ENCODE measurements around the gene TANC1. TPM values are rescaled to one million over a fixed set of nuclear protein-coding genes. Genes with fewer than 3 reads are reported as not detected.

Gene TANC1
- total RNA-seq, 6 experiments from 2014 or later: 4.0 to 12.7 (median 11.3) TPM

DNA sequence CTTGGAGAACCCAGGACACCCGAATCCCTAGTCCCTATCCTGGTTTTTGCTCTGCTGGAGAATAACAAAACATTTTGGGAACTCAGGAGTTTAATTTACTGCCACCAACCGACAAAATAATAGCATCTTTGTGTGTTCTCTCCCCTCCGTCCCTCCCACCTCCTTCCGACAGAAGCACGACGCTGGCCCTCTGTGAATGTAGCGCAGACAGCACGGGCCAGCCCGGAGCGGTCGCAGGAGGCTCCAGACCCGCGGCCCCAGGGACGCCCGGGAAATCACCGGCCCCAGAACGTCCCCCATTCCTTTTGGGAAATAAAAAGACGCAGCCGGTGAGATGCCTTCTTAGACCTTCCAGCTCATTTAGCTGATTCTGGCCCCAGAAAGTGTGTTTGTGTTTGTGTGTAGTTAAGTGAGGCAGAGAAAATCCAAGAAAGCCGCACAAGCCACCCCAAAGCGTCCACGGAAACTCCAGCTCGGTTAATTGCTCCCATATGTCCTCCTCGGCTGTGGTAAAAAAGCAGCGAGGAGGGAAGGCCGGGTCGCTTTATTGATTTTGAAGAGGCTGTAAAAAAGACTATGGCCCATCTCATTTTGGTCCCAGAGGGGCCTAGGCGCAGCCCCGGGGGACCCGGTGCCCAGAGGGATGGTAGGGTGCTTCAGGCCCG is 577 bp upstream of the TANC1 start:
- WGBS (ENCODE audit: insufficient coverage, low coverage, low lambda C conversion rate, missing lambda C conversion rate): 15% methylated on average over 22 of the region's 31 CpGs
- no peaks in the 10 kb centered on the region for H3K9me3 ChIP-seq
- H3K27me3 ChIP-seq: no peaks in the 10 kb centered on the region
- H3K4me3 ChIP-seq: peak overlapping the region; percentile 79 to 90 (median 87)
- DNase-seq (peak; percentile 48 to 62 (median 48)), ATAC-seq (peak; percentile 15 to 34 (median 23))
- TF ChIP-seq, protein P1, sequence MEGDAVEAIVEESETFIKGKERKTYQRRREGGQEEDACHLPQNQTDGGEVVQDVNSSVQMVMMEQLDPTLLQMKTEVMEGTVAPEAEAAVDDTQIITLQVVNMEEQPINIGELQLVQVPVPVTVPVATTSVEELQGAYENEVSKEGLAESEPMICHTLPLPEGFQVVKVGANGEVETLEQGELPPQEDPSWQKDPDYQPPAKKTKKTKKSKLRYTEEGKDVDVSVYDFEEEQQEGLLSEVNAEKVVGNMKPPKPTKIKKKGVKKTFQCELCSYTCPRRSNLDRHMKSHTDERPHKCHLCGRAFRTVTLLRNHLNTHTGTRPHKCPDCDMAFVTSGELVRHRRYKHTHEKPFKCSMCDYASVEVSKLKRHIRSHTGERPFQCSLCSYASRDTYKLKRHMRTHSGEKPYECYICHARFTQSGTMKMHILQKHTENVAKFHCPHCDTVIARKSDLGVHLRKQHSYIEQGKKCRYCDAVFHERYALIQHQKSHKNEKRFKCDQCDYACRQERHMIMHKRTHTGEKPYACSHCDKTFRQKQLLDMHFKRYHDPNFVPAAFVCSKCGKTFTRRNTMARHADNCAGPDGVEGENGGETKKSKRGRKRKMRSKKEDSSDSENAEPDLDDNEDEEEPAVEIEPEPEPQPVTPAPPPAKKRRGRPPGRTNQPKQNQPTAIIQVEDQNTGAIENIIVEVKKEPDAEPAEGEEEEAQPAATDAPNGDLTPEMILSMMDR (IDR thresholded peaks at IDR 0.05): no peak
- no peak for TF ChIP-seq POLR2A (IDR thresholded peaks at IDR 0.05)
- H3K27ac ChIP-seq: peak overlapping the region; percentile 69 to 83 (median 77)
- peaks cover 0 to 4% (median 0%) of the 10 kb centered on the region in 4 donors for H3K4me1 ChIP-seq
- intact Hi-C loops (cut with DNase I): no loop called here
- H3K36me3 ChIP-seq: no peaks in the 10 kb centered on the region

DNA sequence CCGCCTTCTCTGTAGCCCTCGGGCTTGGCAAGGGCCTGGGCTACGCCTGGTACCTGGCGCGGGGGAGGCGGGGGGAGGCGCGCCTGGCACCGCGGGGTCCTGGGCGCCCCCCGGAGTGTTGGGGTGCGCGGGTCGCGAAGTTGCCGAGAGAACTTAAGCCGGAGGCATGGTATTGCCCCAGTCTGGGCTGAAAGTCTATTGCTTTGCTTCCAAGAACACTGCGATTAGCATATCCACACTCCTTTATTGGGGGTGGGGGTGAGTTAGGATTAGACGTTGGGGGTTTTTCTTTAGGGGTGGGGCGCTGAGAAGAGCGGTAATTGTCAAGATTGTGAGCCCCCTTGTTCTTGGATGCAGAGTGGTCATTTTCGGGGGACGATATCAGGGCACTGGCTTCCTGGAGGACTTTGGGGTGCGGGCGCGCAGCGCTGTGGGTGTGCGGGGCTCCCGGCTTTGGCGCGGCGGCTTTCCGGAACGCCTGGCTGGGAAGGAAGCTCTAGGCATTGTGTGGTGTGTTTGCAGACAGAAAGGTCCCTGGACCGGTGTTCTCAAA is 798 bp downstream of the TANC1 start:
- no peaks in the 10 kb centered on the region for H3K27me3 ChIP-seq
- H3K27ac ChIP-seq: peak overlapping the region; percentile 69 to 83 (median 77)
- no peaks in the 10 kb centered on the region for H3K9me3 ChIP-seq
- WGBS (ENCODE audit: insufficient coverage, low coverage, low lambda C conversion rate, missing lambda C conversion rate): under 1% methylated on average over 30 of the region's 36 CpGs
- ATAC-seq (peak; percentile 0 to 11 (median 3)), DNase-seq (no peak)
- peaks cover 0 to 4% (median 0%) of the 10 kb centered on the region in 4 donors for H3K4me1 ChIP-seq
- no peaks in the 10 kb centered on the region for H3K36me3 ChIP-seq
- TF ChIP-seq, protein P1 (IDR thresholded peaks at IDR 0.05): no peak
- TF ChIP-seq POLR2A (IDR thresholded peaks at IDR 0.05): peak; percentile 29
- intact Hi-C loops (cut with DNase I): no loop called here
- peak overlapping the region; percentile 79 to 90 (median 87) for H3K4me3 ChIP-seq

DNA sequence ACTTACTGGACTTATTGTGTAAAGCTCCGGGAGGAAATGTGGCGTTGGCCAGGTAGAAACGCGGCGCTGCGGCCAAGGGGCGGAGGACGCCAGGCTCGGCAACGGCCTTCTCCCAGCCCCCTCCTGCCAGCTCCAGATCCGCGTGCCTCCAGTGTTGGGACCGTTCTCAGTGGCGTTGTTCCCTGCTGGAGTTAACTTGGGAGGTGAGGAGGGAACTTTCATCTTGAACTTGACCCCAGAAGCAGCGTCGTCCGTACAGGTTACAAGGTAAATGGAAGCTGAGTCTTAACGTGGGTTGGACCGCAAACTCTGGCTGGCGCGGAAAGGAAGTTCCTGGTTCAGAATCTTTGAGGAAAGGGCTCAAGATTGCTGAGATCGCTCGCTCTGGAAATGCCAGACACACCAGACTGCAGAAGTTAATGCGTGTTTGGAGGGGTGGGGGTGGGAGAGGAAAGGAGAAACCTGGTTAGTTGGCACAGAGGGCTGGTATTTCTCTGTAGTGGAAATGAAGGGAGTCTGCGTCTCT is 1.3 kb downstream of the TANC1 start:
- Histone ChIP-seq H3K36me3 (no peaks in the 10 kb centered on the region), H3K9me3 (no peaks in the 10 kb centered on the region), H3K4me3 (peak overlapping the region; percentile 79 to 90 (median 87)), H3K27me3 (no peaks in the 10 kb centered on the region), H3K27ac (peak overlapping the region; percentile 69 to 83 (median 77)), H3K4me1 (peaks cover 0 to 4% (median 0%) of the 10 kb centered on the region in 4 donors)
- ATAC-seq (peak; percentile 39 to 66 (median 48)), DNase-seq (peak; percentile 53 to 74 (median 74))
- TF ChIP-seq, protein P1 (IDR thresholded peaks at IDR 0.05): no peak
- TF ChIP-seq POLR2A (IDR thresholded peaks at IDR 0.05): no peak
- intact Hi-C loops (cut with DNase I): no loop called here
- 2% methylated on average over 11 of the region's 25 CpGs for WGBS (ENCODE audit: insufficient coverage, low coverage, low lambda C conversion rate, missing lambda C conversion rate)

DNA sequence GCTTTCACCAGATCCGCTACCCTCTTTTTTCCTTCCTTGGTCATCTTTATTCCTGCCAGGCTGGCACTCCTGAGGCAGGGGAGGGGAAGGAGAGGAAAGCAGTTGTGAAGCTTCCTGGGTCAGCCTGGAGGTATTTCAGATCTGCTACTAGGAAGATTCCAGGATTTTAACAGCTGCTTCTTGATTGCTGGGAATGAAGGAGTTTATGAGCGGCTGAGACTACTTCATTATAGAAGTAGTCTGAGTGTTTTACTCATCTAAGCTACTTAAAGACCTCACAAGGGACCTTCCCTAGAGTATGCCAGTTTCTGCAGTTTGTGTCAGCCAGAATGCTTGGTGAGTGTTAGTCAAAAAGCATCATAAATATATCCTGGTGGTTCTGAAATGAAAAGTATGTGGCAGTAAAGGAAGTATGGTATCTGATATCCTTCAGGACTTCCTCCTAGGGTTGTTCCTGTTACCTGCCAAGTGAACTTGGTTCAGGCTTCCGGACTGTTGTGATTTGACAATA is 1.9 kb downstream of the TANC1 start:
- intact Hi-C loops (cut with DNase I): no loop called here
- TF ChIP-seq POLR2A (IDR thresholded peaks at IDR 0.05): no peak
- TF ChIP-seq, protein P1 (IDR thresholded peaks at IDR 0.05): no peak
- H3K27ac ChIP-seq: peak overlapping the region; percentile 69 to 83 (median 77)
- no peaks in the 10 kb centered on the region for H3K27me3 ChIP-seq
- H3K36me3 ChIP-seq: no peaks in the 10 kb centered on the region
- WGBS (ENCODE audit: insufficient coverage, low coverage, low lambda C conversion rate, missing lambda C conversion rate): 17% methylated on average over 3 of the region's 3 CpGs
- ATAC-seq: no peak
- no peaks in the 10 kb centered on the region for H3K9me3 ChIP-seq
- peak overlapping the region; percentile 79 to 90 (median 87) for H3K4me3 ChIP-seq
- peaks cover 0 to 4% (median 0%) of the 10 kb centered on the region in 4 donors for H3K4me1 ChIP-seq
- no peak for DNase-seq

All from right lobe of liver (tissue), 6 donors.